Neutrophil (primary cell): ENCODE measurements around the gene FBF1.

Experiments used
- H3K27ac ChIP-seq: fragments of 200-600 bp; sonication (generic); 2 replicates; pipeline ENCODE4 v1.5.1; 2016; ENCODE audit warnings: mild to moderate bottlenecking, moderate library complexity
- H3K27me3 ChIP-seq: fragments of 200-600 bp; sonication (generic); 2 replicates; pipeline ENCODE4 v1.6.0; 2016; ENCODE audit warnings: mild to moderate bottlenecking
- H3K36me3 ChIP-seq: fragments of 200-600 bp; sonication (generic); 2 replicates; pipeline ENCODE4 v1.5.1; 2017
- H3K4me1 ChIP-seq, 2 experiments: fragments of 200-600 bp in 1 of 2; sonication (generic) in 1 of 2; 1 replicate in 1 of 2; 2 replicates in 1 of 2; pipeline versions ENCODE4 v1.5.1 to v1.6.1; 2013 to 2016; ENCODE audit warnings: low read depth in 1 of 2, low read length in 1 of 2, mild to moderate bottlenecking in 1 of 2, moderate library complexity in 1 of 2; ENCODE audit not compliant: control insufficient read depth in 1 of 2, insufficient read depth in 1 of 2
- H3K4me3 ChIP-seq, 2 experiments: fragments of 200-600 bp in 1 of 2; sonication (generic) in 1 of 2; 1 replicate in 1 of 2; 2 replicates in 1 of 2; pipeline ENCODE4 v1.5.1; 2013 to 2016; ENCODE audit warnings: low read depth in 1 of 2, low read length in 1 of 2, mild to moderate bottlenecking in 1 of 2, moderate library complexity in 1 of 2
- H3K9me3 ChIP-seq: fragments of 200-600 bp; sonication (generic); 2 replicates; pipeline ENCODE4 v1.5.1; 2016
- TF ChIP-seq, protein P1 (sequence below): fragments of 200-600 bp; sonication (generic); IDR thresholded peaks from 2 replicates; pipeline ENCODE4 v1.5.1; 2016; ENCODE audit warnings: antibody characterized with exemption

Gene FBF1

DNA sequence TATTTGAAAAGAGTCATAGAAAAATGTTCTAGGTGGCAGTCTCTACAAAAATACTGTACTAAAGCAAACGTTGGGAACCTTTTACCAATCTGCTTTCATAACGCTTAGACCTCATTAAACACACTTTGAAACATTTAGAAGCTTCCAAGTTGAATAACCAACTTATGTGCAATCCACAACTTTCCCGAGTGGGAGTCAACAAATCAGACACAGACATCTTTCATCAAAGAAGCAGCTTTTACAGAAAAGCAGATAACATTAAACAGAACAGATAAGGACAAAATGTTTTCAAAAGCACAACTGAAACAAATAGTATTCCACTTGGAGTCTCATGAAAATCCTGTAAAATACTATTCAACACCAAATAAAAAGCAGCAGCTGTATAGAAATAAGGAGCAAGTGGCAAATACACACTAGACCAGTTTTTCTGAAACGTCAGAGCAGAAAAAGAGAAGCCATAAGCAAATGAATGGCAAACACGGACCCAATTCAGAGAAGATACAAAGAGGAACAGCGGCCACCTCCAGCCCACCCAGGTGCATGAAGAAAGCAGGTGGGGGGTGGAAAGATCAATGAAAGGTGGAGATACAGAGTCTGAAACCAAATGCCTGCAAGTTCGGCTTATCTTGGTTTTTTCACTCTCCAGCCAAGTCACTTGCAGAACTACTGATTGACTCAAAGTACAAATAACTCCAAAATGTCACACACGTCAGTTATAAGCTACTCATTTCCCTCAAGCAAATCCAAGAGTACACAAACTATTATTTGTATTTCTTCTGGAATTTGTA, 18.4 kb upstream of the FBF1 start:
- H3K36me3 ChIP-seq = peaks cover 68% of the 10 kb centered on the region
- H3K9me3 ChIP-seq = no peaks in the 10 kb centered on the region
- peak overlapping the region; percentile 51 for H3K27ac ChIP-seq
- H3K4me1 ChIP-seq = peaks cover 21 to 25% of the 10 kb centered on the region in 2 experiments
- no peaks in the 10 kb centered on the region for H3K27me3 ChIP-seq
- H3K4me3 ChIP-seq = no peak overlapping the region
- TF ChIP-seq, protein P1, sequence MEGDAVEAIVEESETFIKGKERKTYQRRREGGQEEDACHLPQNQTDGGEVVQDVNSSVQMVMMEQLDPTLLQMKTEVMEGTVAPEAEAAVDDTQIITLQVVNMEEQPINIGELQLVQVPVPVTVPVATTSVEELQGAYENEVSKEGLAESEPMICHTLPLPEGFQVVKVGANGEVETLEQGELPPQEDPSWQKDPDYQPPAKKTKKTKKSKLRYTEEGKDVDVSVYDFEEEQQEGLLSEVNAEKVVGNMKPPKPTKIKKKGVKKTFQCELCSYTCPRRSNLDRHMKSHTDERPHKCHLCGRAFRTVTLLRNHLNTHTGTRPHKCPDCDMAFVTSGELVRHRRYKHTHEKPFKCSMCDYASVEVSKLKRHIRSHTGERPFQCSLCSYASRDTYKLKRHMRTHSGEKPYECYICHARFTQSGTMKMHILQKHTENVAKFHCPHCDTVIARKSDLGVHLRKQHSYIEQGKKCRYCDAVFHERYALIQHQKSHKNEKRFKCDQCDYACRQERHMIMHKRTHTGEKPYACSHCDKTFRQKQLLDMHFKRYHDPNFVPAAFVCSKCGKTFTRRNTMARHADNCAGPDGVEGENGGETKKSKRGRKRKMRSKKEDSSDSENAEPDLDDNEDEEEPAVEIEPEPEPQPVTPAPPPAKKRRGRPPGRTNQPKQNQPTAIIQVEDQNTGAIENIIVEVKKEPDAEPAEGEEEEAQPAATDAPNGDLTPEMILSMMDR = no peak

DNA sequence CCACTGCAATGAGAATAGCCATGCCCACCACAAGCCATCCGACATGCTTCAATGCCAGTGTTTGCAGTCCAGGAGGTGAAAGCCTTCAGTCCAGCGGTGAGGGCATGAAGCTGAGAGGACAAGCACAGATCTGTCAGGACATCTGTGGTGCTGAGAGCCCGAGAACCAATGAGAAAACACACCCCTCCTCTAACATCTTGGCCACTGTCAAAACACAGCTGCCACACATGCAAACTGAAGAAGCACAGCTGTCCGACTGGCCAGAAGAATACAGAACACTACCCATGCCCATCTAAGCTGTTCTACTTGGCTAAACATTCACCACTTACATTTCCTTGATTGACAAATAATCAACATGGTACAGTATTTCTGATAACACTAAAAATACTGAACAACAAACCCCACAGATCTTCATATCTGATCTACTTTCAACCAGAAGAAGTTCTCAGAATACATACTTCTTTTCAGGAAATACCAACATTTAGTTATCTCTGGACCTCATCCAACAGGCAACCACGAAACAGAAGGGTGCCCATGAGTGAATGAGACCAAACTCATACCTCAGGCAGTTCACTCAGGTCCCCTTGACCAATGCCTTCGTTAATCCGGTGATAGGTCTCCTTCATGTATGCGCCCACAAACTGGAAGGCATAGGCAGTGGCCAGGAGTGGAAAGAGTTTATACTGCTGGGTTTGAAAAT, 10.2 kb upstream of the FBF1 start:
- H3K27ac ChIP-seq = no peak overlapping the region
- H3K27me3 ChIP-seq = no peaks in the 10 kb centered on the region
- no peaks in the 10 kb centered on the region for H3K4me1 ChIP-seq
- H3K4me3 ChIP-seq = no peak overlapping the region
- peaks cover 99% of the 10 kb centered on the region for H3K36me3 ChIP-seq
- TF ChIP-seq, protein P1 = no peak
- H3K9me3 ChIP-seq = no peaks in the 10 kb centered on the region

DNA sequence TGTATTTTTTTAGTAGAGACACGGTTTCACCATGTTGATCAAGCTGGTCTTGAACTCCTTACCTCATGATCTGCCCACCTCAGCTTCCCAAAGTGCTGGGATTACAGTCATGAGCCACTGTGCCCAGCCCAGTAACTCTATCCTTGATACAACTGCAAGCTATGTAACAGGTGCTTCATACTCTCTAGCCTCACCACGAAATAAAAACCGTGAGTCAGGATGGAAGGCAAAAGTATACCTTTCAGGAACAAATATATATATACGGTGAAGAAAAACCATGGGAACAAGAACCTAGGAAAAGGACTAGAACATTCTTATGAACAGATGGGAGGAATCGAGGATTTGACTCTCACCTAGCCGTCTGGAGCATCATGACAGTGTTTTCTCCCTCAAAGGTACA, 9.6 kb upstream of the FBF1 start:
- H3K27me3 ChIP-seq = no peaks in the 10 kb centered on the region
- no peaks in the 10 kb centered on the region for H3K9me3 ChIP-seq
- peaks cover 99% of the 10 kb centered on the region for H3K36me3 ChIP-seq
- H3K4me3 ChIP-seq = no peak overlapping the region
- TF ChIP-seq, protein P1 = no peak
- H3K27ac ChIP-seq = no peak overlapping the region
- H3K4me1 ChIP-seq = no peaks in the 10 kb centered on the region

DNA sequence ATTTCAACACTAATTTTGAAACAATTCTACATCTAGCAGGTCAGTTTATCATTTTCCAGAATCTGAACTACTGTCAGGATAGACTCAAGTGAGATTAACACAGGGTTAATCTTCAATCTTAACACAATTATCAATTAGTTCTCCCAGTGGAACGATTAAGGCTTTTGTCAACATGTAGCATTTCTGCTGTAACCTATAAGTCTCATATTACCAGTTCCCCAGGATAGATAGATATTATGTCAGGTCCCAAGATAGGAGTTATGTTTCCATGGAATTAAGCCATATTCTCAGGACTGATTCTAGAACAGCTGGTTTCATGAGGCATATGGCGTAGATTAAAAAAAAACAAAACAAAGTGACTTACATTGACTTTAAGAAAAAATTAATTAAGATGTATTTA, 4.4 kb upstream of the FBF1 start:
- Histone ChIP-seq H3K27ac (no peak overlapping the region), H3K4me1 (peaks cover 10 to 13% of the 10 kb centered on the region in 2 experiments), H3K27me3 (no peaks in the 10 kb centered on the region), H3K9me3 (no peaks in the 10 kb centered on the region), H3K36me3 (peaks cover 93% of the 10 kb centered on the region), H3K4me3 (no peak overlapping the region)
- TF ChIP-seq, protein P1 = no peak

DNA sequence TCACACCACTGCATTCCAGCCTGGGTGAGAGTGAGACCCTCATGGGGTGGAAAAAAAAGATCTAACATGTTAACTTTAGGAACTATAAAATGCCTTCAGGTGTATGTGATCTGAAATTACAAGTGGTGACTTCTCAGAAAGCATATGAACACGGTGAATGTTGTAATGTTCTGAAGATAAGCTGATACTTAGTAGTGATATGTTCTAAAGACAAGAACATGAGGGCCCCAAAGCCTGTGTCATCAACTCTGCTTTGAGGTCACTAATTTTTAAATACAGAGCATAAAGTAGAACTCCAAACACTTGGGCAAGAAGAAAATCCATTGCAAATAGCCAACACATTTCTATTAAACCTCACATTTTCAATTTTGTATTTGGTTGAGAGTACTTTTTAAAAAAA, 2.6 kb upstream of the FBF1 start:
- no peaks in the 10 kb centered on the region for H3K9me3 ChIP-seq
- TF ChIP-seq, protein P1 = no peak
- peaks cover 10 to 13% of the 10 kb centered on the region in 2 experiments for H3K4me1 ChIP-seq
- H3K4me3 ChIP-seq = no peak overlapping the region
- no peaks in the 10 kb centered on the region for H3K27me3 ChIP-seq
- peak overlapping the region; percentile 29 for H3K27ac ChIP-seq
- peaks cover 76% of the 10 kb centered on the region for H3K36me3 ChIP-seq
